Activated CD8-positive, alpha-beta T cell treated with anti-CD3 and anti-CD28 coated beads for 36 hours (primary cell): ENCODE results near the gene CXCL12. TPM values are rescaled to one million over a fixed set of nuclear protein-coding genes. Genes with fewer than 3 reads are reported as not detected.

Experiments used
- ATAC-seq: fragments of 200-7000 bp; cut with Tn5 transposase; one replicate; pipeline ENCODE4 v1.10.0; 2021; ENCODE audit warnings: mild to moderate bottlenecking, moderate library complexity
- CTCF ChIA-PET: fragments of 350-600 bp; sonication (Branson Sonifier 250); formaldehyde crosslinking; loops from one replicate; lab custom pipeline; 2021; ENCODE audit warnings: antibody characterized with exemption; lab: Charles Lee
- POLR2A ChIA-PET: fragments of 350-600 bp; sonication (Branson Sonifier 250); formaldehyde crosslinking; loops from one replicate; lab custom pipeline; 2021; ENCODE audit warnings: antibody characterized with exemption; lab: Charles Lee
- DNase-seq: peaks from one replicate; pipeline ENCODE4 v3.0.0-alpha.2; 2020
- H3K27ac Mint-ChIP-seq: one replicate; pipeline ENCODE4 v1.8.0; 2021; ENCODE audit warnings: mild to moderate bottlenecking, mixed read lengths
- H3K27me3 Mint-ChIP-seq: one replicate; pipeline ENCODE4 v1.8.0; 2021; ENCODE audit warnings: mixed read lengths
- H3K36me3 Mint-ChIP-seq: one replicate; pipeline ENCODE4 v1.8.0; 2021; ENCODE audit warnings: low read depth, mixed read lengths
- H3K4me1 Mint-ChIP-seq: one replicate; pipeline ENCODE4 v1.8.0; 2021; ENCODE audit warnings: low read depth, mixed read lengths
- H3K4me3 Mint-ChIP-seq: one replicate; pipeline ENCODE4 v1.8.0; 2021; ENCODE audit warnings: mild to moderate bottlenecking, moderate library complexity, mixed read lengths
- H3K9me3 Mint-ChIP-seq: one replicate; pipeline ENCODE4 v1.8.0; 2021; ENCODE audit warnings: mixed read lengths
- CTCF ChIP-seq: fragments of 200-600 bp; IDR thresholded peaks from one replicate; pipeline ENCODE4 v1.8.0; 2022; ENCODE audit warnings: antibody characterized with exemption, mild to moderate bottlenecking
- intact Hi-C: fragments of 100-400 bp; cut with micrococcal nuclease; formaldehyde crosslinking; loops from one replicate; pipeline ENCODE4 v1.10.0; 2022
- total RNA-seq, 2 experiments: library from RNA; stranded (reverse); gene quantifications; one replicate each; pipeline ENCODE4 v1.2.3, GENCODE V29; 2021

The CXCL12 gene
- total RNA-seq, 2 experiments from 2014 or later: not detected

- ChIA-PET CTCF (no interaction called here), POLR2A (no interaction called here)
- H3K27ac Mint-ChIP-seq: no peak overlapping the region
- TF ChIP-seq CTCF: no peak
- ATAC-seq (no peak), DNase-seq (no peak)
- intact Hi-C loops: no loop called here
- H3K4me3 Mint-ChIP-seq: no peak overlapping the region
- no peaks in the 10 kb centered on the region for H3K4me1 Mint-ChIP-seq
- no peaks in the 10 kb centered on the region for H3K36me3 Mint-ChIP-seq
- no peaks in the 10 kb centered on the region for H3K9me3 Mint-ChIP-seq
- no peaks in the 10 kb centered on the region for H3K27me3 Mint-ChIP-seq
Observed at GRCh38 chr10:44353128-44353390, 31.8 kb downstream of the CXCL12 start.

- intact Hi-C loops: no loop called here
- Mint-ChIP-seq H3K36me3 (no peaks in the 10 kb centered on the region), H3K4me1 (no peaks in the 10 kb centered on the region), H3K4me3 (no peak overlapping the region), H3K27ac (no peak overlapping the region), H3K9me3 (no peaks in the 10 kb centered on the region), H3K27me3 (no peaks in the 10 kb centered on the region)
- DNase-seq (no peak), ATAC-seq (no peak)
- CTCF ChIA-PET: no interaction called here
- no peak for TF ChIP-seq CTCF
- POLR2A ChIA-PET: no interaction called here
Observed at GRCh38 chr10:44352316-44353127, 32.4 kb downstream of the CXCL12 start.

GRCh38 chr10:44348496-44348895, 36.4 kb downstream of the CXCL12 start:
- TF ChIP-seq CTCF: no peak
- H3K9me3 Mint-ChIP-seq: no peaks in the 10 kb centered on the region
- no peak for ATAC-seq
- peaks cover 2% of the 10 kb centered on the region for H3K27me3 Mint-ChIP-seq
- no peak for DNase-seq
- intact Hi-C loops: no loop called here
- no peaks in the 10 kb centered on the region for H3K4me1 Mint-ChIP-seq
- POLR2A ChIA-PET: no interaction called here
- H3K4me3 Mint-ChIP-seq: no peak overlapping the region
- H3K36me3 Mint-ChIP-seq: no peaks in the 10 kb centered on the region
- H3K27ac Mint-ChIP-seq: no peak overlapping the region
- CTCF ChIA-PET: no interaction called here

GRCh38 chr10:44347609-44348400, 37.1 kb downstream of the CXCL12 start:
- POLR2A ChIA-PET: interaction anchor here (0.6 kb wide), 1 partner anchor 1197 kb away, joined by 3 read pairs; no protein-coding TSS in a partner anchor
- no peaks in the 10 kb centered on the region for H3K9me3 Mint-ChIP-seq
- no peaks in the 10 kb centered on the region for H3K36me3 Mint-ChIP-seq
- TF ChIP-seq CTCF: no peak
- H3K4me3 Mint-ChIP-seq: no peak overlapping the region
- peaks cover 4% of the 10 kb centered on the region for H3K27me3 Mint-ChIP-seq
- intact Hi-C loops: no loop called here
- no peaks in the 10 kb centered on the region for H3K4me1 Mint-ChIP-seq
- ATAC-seq: no peak
- no peak overlapping the region for H3K27ac Mint-ChIP-seq
- CTCF ChIA-PET: no interaction called here
- DNase-seq: no peak

- CTCF ChIA-PET: no interaction called here
- Mint-ChIP-seq H3K4me1 (no peaks in the 10 kb centered on the region), H3K4me3 (no peak overlapping the region), H3K36me3 (no peaks in the 10 kb centered on the region), H3K9me3 (no peaks in the 10 kb centered on the region), H3K27ac (no peak overlapping the region), H3K27me3 (peaks cover 6% of the 10 kb centered on the region)
- POLR2A ChIA-PET: no interaction called here
- ATAC-seq: no peak
- intact Hi-C loops: no loop called here
- TF ChIP-seq CTCF: no peak
- DNase-seq: no peak
Observed at GRCh38 chr10:44344727-44345126, 40.2 kb downstream of the CXCL12 start.
